Astrocyte (in vitro differentiated cells and primary cell): ENCODE measurements around the gene CATSPERZ.

Experiments used
- CTCF ChIP-seq: IDR thresholded peaks from 2 replicates; pipeline ENCODE4 v1.5.1; 2011; ENCODE audit warnings: low read depth, mild to moderate bottlenecking, inconsistent platforms, low read length, moderate library complexity; ENCODE audit not compliant: insufficient read depth
- EZH2 ChIP-seq: IDR thresholded peaks from 2 replicates; pipeline ENCODE4 v1.6.1; 2012; ENCODE audit warnings: mild to moderate bottlenecking, low read length, inconsistent platforms; ENCODE audit not compliant: insufficient read depth

- TF ChIP-seq CTCF (no peak), EZH2 (no peak)
Observed at GRCh38 chr11:64266339-64266738, 33.8 kb upstream of the CATSPERZ start.
